Endodermal cell (in vitro differentiated cells): Measurements from ENCODE around the gene TMEM229A. TPM values are rescaled to one million over a fixed set of nuclear protein-coding genes. Genes with fewer than 3 reads are reported as not detected.

Experiments
- DNase-seq: peaks from one replicate; pipeline ENCODE4 v3.0.0-alpha.2; 2017
- H3K27ac ChIP-seq: 2 replicates; pipeline ENCODE4 v1.5.1; 2013; ENCODE audit warnings: mild to moderate bottlenecking, low read depth, low read length, moderate library complexity
- H3K27me3 ChIP-seq: 2 replicates; pipeline ENCODE4 v1.6.1; 2013; ENCODE audit warnings: mild to moderate bottlenecking, low read length, moderate library complexity; ENCODE audit not compliant: insufficient read depth, control insufficient read depth, poor library complexity, severe bottlenecking
- H3K36me3 ChIP-seq: 2 replicates; pipeline ENCODE4 v1.7.0; 2013; ENCODE audit warnings: mild to moderate bottlenecking, low read length, moderate library complexity; ENCODE audit not compliant: control insufficient read depth, insufficient read depth
- H3K4me1 ChIP-seq: one replicate; pipeline ENCODE4 v1.7.0; 2013; ENCODE audit warnings: low read length; ENCODE audit not compliant: control insufficient read depth, insufficient read depth
- H3K4me3 ChIP-seq: 2 replicates; pipeline ENCODE4 v1.5.1; 2013; ENCODE audit warnings: mild to moderate bottlenecking, low read length, moderate library complexity
- H3K9ac ChIP-seq: 2 replicates; pipeline ENCODE4 v1.6.1; 2013; ENCODE audit warnings: mild to moderate bottlenecking, low read length, moderate library complexity; ENCODE audit not compliant: poor library complexity, severe bottlenecking; ENCODE audit errors: extremely low read depth
- H3K9me3 ChIP-seq: 2 replicates; pipeline ENCODE4 v1.6.1; 2013; ENCODE audit warnings: mild to moderate bottlenecking, low read length, moderate library complexity; ENCODE audit not compliant: control insufficient read depth
- H3K27ac Mint-ChIP-seq: 2 replicates; pipeline ENCODE4 v1.8.0; 2020; ENCODE audit warnings: mixed read lengths
- H3K27me3 Mint-ChIP-seq: 2 replicates; pipeline ENCODE4 v1.8.0; 2021; ENCODE audit warnings: mild to moderate bottlenecking, mixed read lengths; ENCODE audit not compliant: insufficient read depth
- H3K36me3 Mint-ChIP-seq: 2 replicates; pipeline ENCODE4 v1.8.0; 2020; ENCODE audit warnings: low read depth, mixed read lengths
- H3K4me1 Mint-ChIP-seq: 2 replicates; pipeline ENCODE4 v1.8.0; 2020; ENCODE audit warnings: mixed read lengths
- H3K4me3 Mint-ChIP-seq: 2 replicates; pipeline ENCODE4 v1.8.0; 2020; ENCODE audit warnings: mild to moderate bottlenecking, moderate library complexity, mixed read lengths
- H3K9me3 Mint-ChIP-seq: 2 replicates; pipeline ENCODE4 v1.8.0; 2020; ENCODE audit warnings: mild to moderate bottlenecking, mixed read lengths
- WGBS, 2 experiments: methylation state at CpG; one replicate each; pipeline versions ENCODE4 v1.1.5 to v1.1.7; 2013; ENCODE audit warnings: missing lambda C conversion rate in 2 of 2, mixed read lengths in 1 of 2; ENCODE audit not compliant: insufficient coverage in 1 of 2, insufficient read length in 1 of 2; 5-methylcytosine and 5-hydroxymethylcytosine counted together
- total RNA-seq, 2 donors: library from RNA; stranded (reverse); fragmentation: NEBNext Ultra II Directional in 1 of 2; extraction: Animal tissue kit (Norgen Biotek cat#: 25700) in 1 of 2; gene quantifications; 2 replicates in 1 of 2; 3 replicates in 1 of 2; pipeline ENCODE4 v1.2.1, GENCODE V29; 2021
- TF ChIP-seq, protein P1 (sequence below): fragments of 200-600 bp; sonication (generic); conservative IDR thresholded peaks from 2 replicates; pipeline ENCODE4 v1.5.0; 2021; ENCODE audit warnings: antibody characterized with exemption, mild to moderate bottlenecking

The TMEM229A gene
- total RNA-seq, 2 donors from 2014 or later: 0.31 to 1.5 TPM

GRCh38 chr7:124031919-124032318, 948 bp downstream of the TMEM229A start:
- Mint-ChIP-seq H3K9me3 (no peaks in the 10 kb centered on the region), H3K27ac (no peak overlapping the region), H3K36me3 (no peaks in the 10 kb centered on the region), H3K4me3 (peak overlapping the region; percentile 69), H3K27me3 (peaks cover 32% of the 10 kb centered on the region), H3K4me1 (peaks cover 20% of the 10 kb centered on the region)
- Histone ChIP-seq H3K4me3 (peak overlapping the region; percentile 84), H3K27me3 (peaks cover 27% of the 10 kb centered on the region), H3K36me3 (no peaks in the 10 kb centered on the region), H3K9ac (no peak overlapping the region), H3K4me1 (no peaks in the 10 kb centered on the region), H3K9me3 (no peaks in the 10 kb centered on the region), H3K27ac (no peak overlapping the region)
- 2 to 4% methylated on average over 8 to 22 of the region's 22 CpGs for WGBS, 2 experiments
- TF ChIP-seq, protein P1, sequence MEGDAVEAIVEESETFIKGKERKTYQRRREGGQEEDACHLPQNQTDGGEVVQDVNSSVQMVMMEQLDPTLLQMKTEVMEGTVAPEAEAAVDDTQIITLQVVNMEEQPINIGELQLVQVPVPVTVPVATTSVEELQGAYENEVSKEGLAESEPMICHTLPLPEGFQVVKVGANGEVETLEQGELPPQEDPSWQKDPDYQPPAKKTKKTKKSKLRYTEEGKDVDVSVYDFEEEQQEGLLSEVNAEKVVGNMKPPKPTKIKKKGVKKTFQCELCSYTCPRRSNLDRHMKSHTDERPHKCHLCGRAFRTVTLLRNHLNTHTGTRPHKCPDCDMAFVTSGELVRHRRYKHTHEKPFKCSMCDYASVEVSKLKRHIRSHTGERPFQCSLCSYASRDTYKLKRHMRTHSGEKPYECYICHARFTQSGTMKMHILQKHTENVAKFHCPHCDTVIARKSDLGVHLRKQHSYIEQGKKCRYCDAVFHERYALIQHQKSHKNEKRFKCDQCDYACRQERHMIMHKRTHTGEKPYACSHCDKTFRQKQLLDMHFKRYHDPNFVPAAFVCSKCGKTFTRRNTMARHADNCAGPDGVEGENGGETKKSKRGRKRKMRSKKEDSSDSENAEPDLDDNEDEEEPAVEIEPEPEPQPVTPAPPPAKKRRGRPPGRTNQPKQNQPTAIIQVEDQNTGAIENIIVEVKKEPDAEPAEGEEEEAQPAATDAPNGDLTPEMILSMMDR: no peak
- peak; percentile 76 for DNase-seq

DNA sequence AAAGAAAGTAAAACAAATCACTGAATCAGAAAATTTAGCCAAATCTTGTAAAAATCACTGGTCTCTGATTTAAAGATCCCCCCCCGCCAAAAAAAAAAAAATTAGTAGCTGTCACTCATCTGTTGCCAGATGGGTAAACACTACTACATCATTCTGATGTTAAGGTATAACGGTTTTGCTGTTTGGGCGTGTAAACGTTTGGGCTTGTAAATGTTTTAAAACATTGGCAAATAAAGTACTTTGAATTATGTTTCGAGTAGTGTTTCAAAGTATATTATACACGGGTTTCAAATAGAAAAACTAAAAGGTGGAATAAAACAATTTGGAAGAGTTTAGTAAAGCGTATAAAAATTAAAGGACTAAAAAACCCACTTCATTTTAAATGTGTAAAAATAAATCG, 1.5 kb downstream of the TMEM229A start:
- H3K27me3 Mint-ChIP-seq: peaks cover 32% of the 10 kb centered on the region
- no peaks in the 10 kb centered on the region for H3K9me3 ChIP-seq
- H3K27ac ChIP-seq: no peak overlapping the region
- H3K4me3 ChIP-seq: peak overlapping the region; percentile 84
- H3K4me1 Mint-ChIP-seq: peaks cover 23% of the 10 kb centered on the region
- H3K4me1 ChIP-seq: no peaks in the 10 kb centered on the region
- no peak for DNase-seq
- H3K9me3 Mint-ChIP-seq: no peaks in the 10 kb centered on the region
- 75 to 85% methylated on average over 4 to 8 of the region's 8 CpGs for WGBS, 2 experiments
- H3K4me3 Mint-ChIP-seq: peak overlapping the region; percentile 69
- TF ChIP-seq, protein P1: no peak
- no peaks in the 10 kb centered on the region for H3K36me3 Mint-ChIP-seq
- H3K36me3 ChIP-seq: no peaks in the 10 kb centered on the region
- H3K27me3 ChIP-seq: peaks cover 27% of the 10 kb centered on the region
- no peak overlapping the region for H3K9ac ChIP-seq
- no peak overlapping the region for H3K27ac Mint-ChIP-seq

- H3K4me3 Mint-ChIP-seq: peak overlapping the region; percentile 69
- peaks cover 27% of the 10 kb centered on the region for H3K27me3 ChIP-seq
- H3K27me3 Mint-ChIP-seq: peaks cover 32% of the 10 kb centered on the region
- DNase-seq: no peak
- no peak overlapping the region for H3K27ac Mint-ChIP-seq
- peak overlapping the region; percentile 17 for H3K4me3 ChIP-seq
- WGBS, 2 experiments: 83 to 89% methylated on average over 2 to 4 of the region's 4 CpGs
- peaks cover 23% of the 10 kb centered on the region for H3K4me1 Mint-ChIP-seq
- no peaks in the 10 kb centered on the region for H3K4me1 ChIP-seq
- no peaks in the 10 kb centered on the region for H3K36me3 ChIP-seq
- TF ChIP-seq, protein P1: no peak
- H3K36me3 Mint-ChIP-seq: no peaks in the 10 kb centered on the region
- H3K9me3 ChIP-seq: no peaks in the 10 kb centered on the region
- H3K9ac ChIP-seq: no peak overlapping the region
- H3K27ac ChIP-seq: no peak overlapping the region
- no peaks in the 10 kb centered on the region for H3K9me3 Mint-ChIP-seq
Observed at GRCh38 chr7:124030964-124031363, 1.9 kb downstream of the TMEM229A start.
